GM03348 (cell line): ENCODE measurements around the gene GOLGA8K.
"Not testable (repeated sequence)": the region's sequence is repeated elsewhere in the genome, so short reads cannot be mapped to it uniquely, and the experiment has no call there.

Source experiments
- DNase-seq: peaks from one replicate; pipeline ENCODE4 v3.0.0; 2012; ENCODE audit warnings: low spot score

GOLGA8K gene

DNA sequence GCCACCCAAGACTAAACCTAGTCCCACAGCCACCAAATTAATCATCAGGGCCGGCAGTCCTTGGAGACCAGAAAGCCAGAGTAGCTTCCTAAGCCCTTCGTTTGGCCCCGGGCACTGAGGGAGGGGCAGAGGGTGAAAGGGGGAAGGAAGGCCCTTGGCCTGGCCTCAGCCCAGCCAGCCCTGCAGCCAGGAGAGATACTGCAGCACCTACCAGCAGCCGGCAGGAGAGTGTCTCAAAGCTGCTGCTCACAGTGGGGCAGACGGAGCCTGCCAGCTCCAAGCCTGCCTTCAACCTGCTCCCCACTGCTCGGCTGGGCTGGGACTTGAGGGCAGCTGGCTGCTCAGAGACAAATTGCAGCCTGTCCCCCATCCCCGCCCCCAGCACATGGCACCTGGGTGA is 50.3 kb downstream of the GOLGA8K start:
- not testable (repeated sequence) for DNase-seq

GRCh38 chr15:32350563-32351220 is 52.4 kb downstream of the GOLGA8K start:
- DNase-seq, result not testable (repeated sequence)

DNA sequence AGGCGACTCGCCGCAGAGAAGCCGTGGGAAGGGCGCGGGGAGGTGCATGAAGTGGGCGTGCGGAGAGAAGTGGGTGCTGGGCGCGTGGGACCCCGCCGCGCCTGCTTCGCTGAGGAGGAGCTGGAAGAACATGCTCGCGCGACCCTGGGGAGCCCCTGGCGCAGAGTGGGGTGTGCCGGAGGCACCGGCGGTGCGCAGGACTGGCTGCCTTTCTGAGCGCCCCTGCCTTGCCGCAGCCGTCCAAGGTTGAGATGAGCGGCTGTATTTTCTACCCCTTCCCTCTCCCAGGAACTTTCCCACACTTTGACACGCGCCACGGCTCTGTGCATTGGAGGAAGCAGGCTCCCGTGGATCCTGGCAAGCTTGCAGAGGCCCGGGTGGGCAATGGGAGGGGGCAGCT is 56.1 kb downstream of the GOLGA8K start:
- DNase-seq, result not testable (repeated sequence)

- not testable (repeated sequence) for DNase-seq
Observed at GRCh38 chr15:32345978-32346547, 57.0 kb downstream of the GOLGA8K start.

GRCh38 chr15:32343921-32344320 is 59.2 kb downstream of the GOLGA8K start:
- not testable (repeated sequence) for DNase-seq
